Stimulated activated CD4-positive, alpha-beta T cell treated with anti-CD3 and anti-CD28 coated beads, Interleukin-12 subunit alpha, Interleukin-12 subunit beta, amount 100 ng/mL, for 48 hours (primary cell): ENCODE data around the gene PPP1R14B.

Source experiments
- DNase-seq, 3 donors: peaks; one replicate each; pipeline ENCODE4 v3.0.0-alpha.2; 2020; ENCODE audit warnings: low read depth in 2 of 3, low spot score in 1 of 3

The PPP1R14B gene

DNA sequence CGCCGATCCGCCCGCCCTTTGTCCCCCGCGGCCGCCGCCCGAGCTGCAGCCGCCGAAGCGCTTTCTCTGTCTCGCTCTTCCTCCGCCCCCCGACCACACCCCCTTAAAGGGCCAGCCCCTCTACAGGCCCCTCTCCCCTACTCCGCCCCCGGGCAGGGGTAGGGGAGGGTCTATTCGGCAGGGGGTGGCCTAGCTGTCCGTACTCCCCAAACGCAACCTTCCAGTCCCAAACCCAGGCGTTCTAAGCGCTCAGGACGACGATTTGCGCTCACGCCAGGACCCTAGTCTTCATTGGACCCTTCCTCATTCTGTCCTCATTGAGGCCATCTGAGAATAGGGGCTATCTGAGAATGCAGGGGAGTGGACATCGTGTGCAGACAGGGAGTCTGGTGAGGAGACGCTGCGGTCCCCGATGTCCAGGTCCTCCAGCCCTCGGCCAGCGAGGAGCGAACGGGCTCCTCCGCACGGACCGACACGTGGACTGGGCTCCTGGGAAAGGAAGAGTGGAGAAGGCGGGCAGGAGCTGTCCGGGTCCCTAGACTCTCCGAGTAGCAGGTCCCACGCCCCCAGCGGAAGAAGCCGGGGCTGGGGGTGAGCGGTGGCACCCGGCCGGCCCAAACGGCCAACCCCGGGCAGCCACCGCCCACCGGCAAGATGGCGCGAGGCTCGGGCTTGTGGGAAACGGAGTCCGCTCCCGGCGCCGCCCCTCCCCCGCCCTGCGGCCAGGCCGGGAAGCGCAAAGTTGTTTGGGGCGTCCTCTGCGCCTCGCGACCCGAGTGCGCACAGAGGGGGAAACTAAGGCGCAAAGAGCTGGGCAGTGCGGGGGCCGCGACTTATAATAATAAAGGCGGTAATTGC lies at the start of gene PPP1R14B:
TSS of gene PPP1R14B (minus strand) at position 73 of the 858 bp plus-strand sequence. CDS start 270 bp downstream, outside the sequence.
- DNase-seq, result peak; percentile 66 to 78 (median 69)

- no peak for DNase-seq
Measured at GRCh38 chr11:64296236-64296635, 49.5 kb upstream of the PPP1R14B start.

DNA sequence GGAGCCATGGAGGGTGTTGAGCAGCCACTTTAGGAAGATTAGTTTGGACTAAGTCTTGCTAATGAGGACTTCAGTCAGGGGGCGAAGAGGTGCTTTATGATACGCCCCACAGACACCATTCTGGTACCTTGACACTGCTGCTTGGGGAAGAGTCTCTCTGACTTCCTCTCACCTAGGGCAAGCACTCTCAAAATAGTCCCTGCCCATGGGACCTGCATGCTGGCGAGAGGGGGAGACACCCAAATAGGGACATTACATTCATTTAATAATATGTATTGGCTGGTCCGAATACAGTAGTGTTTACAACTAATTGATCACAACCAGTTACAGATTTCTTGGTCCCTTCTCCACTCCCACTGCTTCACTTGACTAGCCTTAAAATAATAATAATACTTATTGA lies 49.0 kb upstream of the PPP1R14B start:
- no peak for DNase-seq

DNA sequence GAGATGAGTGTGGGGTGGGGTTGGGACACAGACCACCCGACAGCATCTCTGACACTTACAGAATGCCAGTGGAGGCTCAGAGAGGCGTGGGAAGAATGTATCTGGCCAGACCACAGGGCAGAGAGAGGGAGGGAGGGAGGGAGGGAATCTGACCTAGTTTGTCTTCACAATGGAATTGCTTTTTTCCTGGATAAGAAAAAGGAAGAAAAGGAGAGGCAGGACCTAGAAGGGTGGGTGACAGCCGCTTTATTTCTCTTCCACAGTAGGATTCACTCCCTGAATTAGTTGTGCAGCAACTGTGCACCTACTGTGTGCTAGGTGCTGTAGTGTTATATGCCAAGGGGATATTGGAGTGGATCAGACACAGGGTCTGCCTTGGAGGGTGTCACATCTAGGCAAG lies 48.0 kb upstream of the PPP1R14B start:
- no peak for DNase-seq

DNA sequence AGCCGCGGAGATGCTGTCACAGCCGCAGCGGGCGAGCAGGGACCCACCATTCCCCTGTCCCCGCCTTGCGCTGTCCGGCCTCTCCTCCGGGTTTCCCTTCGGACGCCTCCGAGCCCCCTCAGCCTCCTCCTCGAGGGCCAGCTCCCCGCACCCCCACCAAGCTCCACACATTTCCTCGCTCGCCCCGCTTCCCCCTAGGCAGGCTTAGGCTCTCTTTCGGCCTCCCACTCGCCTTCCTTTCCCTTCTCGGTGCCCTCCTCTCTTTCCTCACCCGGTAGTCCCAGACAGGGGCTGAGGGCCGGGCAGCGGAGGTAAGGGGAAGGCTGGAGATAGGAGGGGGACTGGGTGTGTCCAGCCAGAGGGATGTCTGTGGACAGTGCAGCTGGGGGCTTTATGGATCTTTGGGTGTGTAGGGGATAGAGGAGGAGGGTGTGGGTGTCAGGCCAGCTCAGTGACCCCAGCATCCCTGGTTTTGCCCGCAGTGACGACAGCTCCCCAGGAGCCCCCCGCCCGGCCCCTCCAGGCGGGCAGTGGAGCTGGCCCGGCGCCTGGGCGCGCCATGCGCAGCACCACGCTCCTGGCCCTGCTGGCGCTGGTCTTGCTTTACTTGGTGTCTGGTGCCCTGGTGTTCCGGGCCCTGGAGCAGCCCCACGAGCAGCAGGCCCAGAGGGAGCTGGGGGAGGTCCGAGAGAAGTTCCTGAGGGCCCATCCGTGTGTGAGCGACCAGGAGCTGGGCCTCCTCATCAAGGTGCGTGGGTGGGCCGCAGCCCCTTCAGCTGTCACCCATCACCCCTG lies 45.9 kb upstream of the PPP1R14B start:
- DNase-seq, result no peak

DNA sequence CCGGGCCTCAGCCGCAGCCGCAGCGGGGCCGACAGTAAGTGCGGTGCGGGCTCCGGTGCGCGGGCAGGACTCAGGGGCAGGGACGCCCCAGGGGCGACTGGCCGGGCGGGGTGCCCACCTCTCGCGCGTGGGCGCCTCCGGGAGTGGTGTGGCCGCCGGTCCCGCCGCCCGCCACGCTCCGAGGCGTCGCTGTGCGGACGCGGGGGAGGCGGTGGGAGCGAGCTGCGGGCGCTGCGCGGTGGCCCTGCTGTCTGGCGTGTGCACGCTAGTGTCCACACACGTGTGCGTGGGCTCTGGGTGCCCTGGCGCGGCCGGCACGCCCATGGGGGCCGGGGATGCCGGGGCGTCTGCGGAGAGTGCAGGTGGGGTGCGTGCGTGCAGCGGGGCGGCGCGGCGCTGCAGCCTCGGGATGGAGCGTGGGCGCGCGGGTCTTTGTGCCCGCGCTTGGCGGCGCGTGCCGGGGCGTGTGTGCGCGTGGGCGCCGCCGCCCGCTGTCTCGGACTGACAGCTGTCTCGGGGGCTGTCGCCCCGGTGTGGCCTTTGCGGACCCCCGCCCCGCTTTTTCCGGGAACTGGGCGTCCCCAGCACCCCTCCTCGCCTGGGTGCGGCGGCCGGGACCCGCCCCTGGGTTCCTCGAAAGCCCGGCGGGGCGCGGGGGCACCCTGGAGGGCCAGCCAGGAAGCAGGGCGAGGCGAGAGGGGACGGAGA lies 45.2 kb upstream of the PPP1R14B start:
- no peak for DNase-seq

DNA sequence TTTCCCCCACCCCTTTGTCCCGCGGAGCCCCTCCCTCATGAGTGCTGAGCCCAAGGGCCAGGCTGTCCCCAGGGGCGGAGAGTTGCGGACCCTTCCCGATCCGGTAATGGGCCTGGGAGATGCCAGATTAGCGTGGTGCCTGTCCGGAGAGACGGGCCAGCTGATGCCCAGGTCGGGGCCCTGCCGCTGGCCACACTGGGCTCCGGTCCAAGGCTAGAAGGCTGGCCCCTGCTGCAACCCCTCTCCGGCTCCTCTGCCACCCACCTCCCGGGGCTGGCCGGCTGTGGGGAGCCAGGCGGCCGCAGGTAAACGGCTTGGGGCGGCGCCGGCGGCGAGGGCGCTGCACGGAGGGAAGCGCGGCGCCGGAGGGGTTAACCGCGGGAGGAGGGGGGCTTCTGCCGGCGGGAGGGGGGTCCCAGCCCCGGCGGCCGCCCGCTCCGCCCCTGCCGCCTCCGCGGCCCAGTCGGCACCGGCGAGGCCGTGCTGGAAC lies 44.6 kb upstream of the PPP1R14B start, which contains the start of gene KCNK4:
TSS of gene KCNK4 (plus strand) at position 41 of the 490 bp plus-strand sequence. CDS start 1,717 bp downstream, outside the sequence.
- no peak for DNase-seq

GRCh38 chr11:64290352-64291261 lies 43.9 kb upstream of the PPP1R14B start:
- DNase-seq, result no peak

- DNase-seq, result no peak
Measured at GRCh38 chr11:64289002-64289564, 42.3 kb upstream of the PPP1R14B start.

GRCh38 chr11:64288353-64288750 lies 41.6 kb upstream of the PPP1R14B start:
- no peak for DNase-seq

DNA sequence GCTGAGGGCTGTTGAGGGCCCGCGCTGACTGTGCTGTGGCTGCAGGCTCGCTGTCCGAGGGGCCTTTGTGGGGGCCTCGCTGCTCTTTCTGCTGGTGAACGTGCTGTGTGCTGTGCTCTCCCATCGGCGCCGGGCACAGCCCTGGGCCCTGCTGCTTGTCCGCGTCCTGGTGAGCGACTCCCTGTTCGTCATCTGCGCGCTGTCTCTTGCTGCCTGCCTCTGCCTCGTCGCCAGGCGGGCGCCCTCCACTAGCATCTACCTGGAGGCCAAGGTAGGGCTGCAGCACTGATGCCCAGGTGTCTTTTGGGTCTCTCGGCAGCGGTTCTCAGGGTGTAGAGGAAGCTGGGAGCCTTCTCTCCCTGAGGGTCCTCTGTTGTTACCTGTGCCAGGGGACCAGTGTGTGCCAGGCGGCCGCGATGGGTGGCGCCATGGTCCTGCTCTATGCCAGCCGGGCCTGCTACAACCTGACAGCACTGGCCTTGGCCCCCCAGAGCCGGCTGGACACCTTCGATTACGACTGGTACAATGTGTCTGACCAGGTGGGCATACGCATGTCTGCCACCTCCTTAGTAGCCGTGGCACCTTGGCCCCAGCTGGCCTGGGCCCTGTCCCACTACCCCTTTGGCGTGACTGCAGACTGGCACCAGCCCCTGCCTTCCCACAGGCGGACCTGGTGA lies 41.1 kb upstream of the PPP1R14B start:
- DNase-seq, result no peak

GRCh38 chr11:64286801-64287159 lies 40.0 kb upstream of the PPP1R14B start:
- no peak for DNase-seq

DNA sequence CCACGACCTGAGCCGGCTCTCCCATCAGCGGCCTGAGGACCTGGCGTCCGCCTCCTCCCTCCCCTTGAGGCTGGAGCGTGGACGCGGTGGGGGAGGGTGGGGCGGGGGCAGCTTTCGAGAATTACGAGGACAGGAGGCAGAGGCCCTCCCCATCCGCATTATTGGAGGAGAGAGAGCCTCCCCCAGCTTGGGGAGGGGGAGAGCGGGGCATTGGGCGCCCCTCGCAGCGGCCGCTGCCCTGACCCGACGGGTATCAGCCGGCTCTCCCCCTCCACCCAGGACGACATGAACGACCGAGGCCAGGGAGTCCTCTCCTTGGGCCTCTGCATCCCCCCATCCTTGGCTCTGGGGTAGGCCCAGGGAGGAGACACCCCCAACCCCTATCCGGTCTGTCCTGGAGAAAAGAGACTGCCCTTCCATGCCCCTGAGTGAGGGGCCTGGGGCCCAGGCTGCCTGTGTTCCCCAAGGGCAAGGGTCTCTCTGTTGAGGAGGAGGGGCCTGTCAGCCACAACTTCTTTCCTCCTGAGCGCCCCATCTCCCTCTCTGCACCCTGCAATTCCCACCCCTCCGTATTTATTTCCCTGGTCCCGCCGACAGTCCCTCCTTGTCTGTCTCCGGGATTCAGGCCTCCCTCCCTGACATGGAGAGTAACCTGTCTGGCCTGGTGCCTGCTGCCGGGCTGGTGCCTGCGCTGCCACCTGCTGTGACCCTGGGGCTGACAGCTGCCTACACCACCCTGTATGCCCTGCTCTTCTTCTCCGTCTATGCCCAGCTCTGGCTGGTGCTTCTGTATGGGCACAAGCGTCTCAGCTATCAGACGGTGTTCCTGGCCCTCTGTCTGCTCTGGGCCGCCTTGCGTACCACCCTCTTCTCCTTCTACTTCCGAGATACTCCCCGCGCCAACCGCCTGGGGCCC lies 39.4 kb upstream of the PPP1R14B start:
- no peak for DNase-seq

DNA sequence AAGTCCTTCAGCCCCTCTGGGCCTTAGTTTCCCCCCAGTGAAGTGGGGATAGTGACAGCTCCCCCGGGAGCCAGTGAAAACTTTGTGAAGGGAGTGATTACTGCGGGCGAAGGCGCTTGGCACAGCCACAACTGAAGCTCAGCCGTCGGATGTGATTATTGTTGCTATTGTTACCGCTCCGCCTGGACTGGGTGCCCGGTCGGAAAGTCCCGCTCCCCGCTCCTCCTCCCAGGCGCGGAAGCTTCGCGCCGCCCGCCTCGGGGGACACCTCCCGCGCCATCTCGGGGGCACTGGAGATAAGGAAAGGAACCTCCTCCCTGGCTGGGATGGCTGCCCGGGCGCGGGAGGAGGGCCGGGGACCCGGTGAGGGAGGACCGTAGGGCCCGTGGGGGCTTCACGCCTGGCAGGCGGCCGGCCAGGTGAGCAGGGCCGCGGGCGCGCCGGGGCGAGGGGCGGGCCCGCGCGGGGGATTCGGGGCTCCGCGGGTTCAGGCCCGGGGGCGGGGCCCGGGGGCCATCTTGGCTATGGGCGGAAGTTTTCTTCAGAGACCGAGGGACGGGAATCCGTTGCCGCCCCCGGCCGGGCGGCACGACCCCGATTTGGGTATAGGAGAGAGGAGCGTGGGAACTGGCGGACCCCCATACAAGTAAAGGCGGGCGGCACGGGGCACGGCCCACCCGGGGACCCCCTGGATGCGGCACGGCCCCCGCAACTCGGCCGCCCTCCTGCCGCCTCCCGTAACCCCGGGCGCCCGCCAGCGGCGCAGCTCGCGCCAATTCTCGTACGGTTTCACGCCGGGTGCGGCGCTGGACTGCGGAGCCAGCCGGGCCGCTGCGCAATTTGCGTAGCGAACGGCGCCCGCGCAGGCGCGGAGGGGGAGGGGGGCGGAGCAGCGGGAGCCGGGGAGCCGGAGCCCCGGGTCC lies 38.5 kb upstream of the PPP1R14B start, which contains the start of gene GPR137:
TSS of gene GPR137 (plus strand) at position 887 of the 923 bp plus-strand sequence. CDS start 677 bp downstream, outside the sequence.
- DNase-seq, result peak; percentile 73 to 95 (median 87)

DNA sequence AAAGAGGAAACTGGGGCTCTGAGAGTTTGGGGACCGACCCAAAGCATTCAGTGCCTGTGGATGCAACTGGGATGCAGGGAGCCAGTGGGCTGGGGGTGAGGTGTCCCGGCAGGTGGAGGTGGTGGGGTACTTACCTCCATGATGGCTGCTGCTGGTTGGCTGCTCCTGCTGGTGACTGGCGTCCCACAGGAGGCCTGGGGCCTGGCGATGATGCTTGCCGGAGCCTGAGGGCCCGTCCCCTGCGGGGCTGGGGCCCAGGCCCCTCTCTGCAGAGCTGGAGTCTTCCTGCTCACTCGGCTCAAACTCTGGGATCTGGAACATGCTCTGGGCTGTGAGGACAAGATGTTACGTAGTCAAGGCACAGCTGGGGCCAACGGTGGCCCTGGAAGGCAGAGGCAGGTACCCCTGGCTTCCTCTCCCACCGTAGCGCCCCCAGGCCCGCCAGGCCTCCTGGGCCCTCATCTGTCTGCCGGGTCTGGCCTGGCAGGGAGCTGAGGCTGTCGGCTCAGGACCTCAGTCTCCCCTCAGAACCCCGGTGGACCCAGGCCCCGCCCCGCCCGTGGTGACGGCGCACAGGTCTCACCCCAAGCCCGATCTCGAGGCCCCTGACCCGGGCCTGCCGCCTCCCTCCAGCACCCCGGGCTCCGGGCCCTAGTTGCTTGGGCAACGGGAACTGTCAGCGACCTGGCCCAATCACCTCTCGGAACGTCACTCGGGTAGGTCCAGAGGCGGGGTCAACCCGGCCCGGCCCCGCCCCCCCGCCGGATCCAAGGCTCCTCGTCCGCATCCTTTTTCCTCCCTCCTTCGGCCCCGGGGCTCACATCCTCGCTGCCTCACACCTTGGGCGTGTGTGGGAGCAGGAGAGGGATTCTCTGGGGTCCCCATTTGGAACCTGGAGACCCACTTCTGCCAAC lies 37.6 kb upstream of the PPP1R14B start, which contains the start of gene BAD:
TSS of gene BAD (minus strand) at position 618 of the 914 bp plus-strand sequence. CDS start at position 321, 297 bp downstream.
- DNase-seq, result peak; percentile 89 to 92 (median 91)

- no peak for DNase-seq
Measured at GRCh38 chr11:64283092-64283491, 36.3 kb upstream of the PPP1R14B start.
